A549 (cell line): Measurements from ENCODE around the gene TUBGCP2. TPM values are rescaled to one million over a fixed set of nuclear protein-coding genes. Genes with fewer than 3 reads are reported as not detected.

ENCODE experiments used
- ATAC-seq, 2 experiments: fragments of 200-7000 bp in 1 of 2; fragments of >200 bp in 1 of 2; cut with Nextera tagmentation in 1 of 2; cut with Tn5 transposase in 1 of 2; 3 replicates each; pipeline versions ENCODE4 v1.8.0 to v1.9.1; 2018 to 2020; ENCODE audit warnings: mild to moderate bottlenecking in 1 of 2, moderate library complexity in 1 of 2
- CTCF ChIA-PET: fragments of 300-600 bp; sonication (Branson Sonifier 250); formaldehyde crosslinking; extraction: SDS; loops from one replicate; lab custom pipeline; 2021; ENCODE audit warnings: antibody characterized with exemption, inconsistent platforms; lab: Yijun Ruan, JAX
- POLR2A ChIA-PET: fragments of 350-600 bp; formaldehyde crosslinking; extraction: SDS; loops from one replicate; lab custom pipeline; 2021; ENCODE audit warnings: antibody characterized with exemption, inconsistent platforms; lab: Yijun Ruan, JAX
- DNase-seq, 2 experiments: peaks; one replicate each; pipeline versions ENCODE4 v3.0.0 to v3.0.0-alpha.2; 2011 to 2016; ENCODE audit warnings: low read depth in 1 of 2, low spot score in 1 of 2
- FAIRE-seq: peaks from 2 replicates; lab custom pipeline; 2011; peaks lifted over from hg19 to GRCh38; lab: Jason Lieb, UNC
- H3K27ac ChIP-seq, 2 experiments: fragments of >200 bp; sonication (Bioruptor Twin); formaldehyde crosslinking; 3 replicates each; pipeline ENCODE4 v1.5.1; 2016 to 2017
- H3K4me1 ChIP-seq: fragments of >200 bp; sonication (Bioruptor Twin); formaldehyde crosslinking; 3 replicates; pipeline ENCODE4 v1.6.1; 2016
- H3K4me2 ChIP-seq: fragments of >200 bp; sonication (Bioruptor Twin); formaldehyde crosslinking; 3 replicates; pipeline ENCODE4 v1.6.1; 2016
- H3K4me3 ChIP-seq: fragments of >200 bp; sonication (Bioruptor Twin); formaldehyde crosslinking; 3 replicates; pipeline ENCODE4 v1.5.1; 2016
- H3K9me3 ChIP-seq: fragments of >200 bp; sonication (Bioruptor Twin); formaldehyde crosslinking; 3 replicates; pipeline ENCODE4 v1.6.1; 2016
- BHLHE40 ChIP-seq: IDR thresholded peaks from 2 replicates; pipeline ENCODE4 v1.6.1; 2012; ENCODE audit warnings: low read depth, low read length, inconsistent platforms
- CBX8 ChIP-seq: fragments of 200-600 bp; sonication (generic); IDR thresholded peaks from 2 replicates; pipeline ENCODE4 v1.6.1; 2016
- EHF ChIP-seq: fragments of 250-450 bp; sonication (Bioruptor Pico); IDR thresholded peaks from 2 replicates; pipeline ENCODE4 v1.5.0; 2020; ENCODE audit warnings: mild to moderate bottlenecking
- FOSL2 ChIP-seq, 2 experiments: fragments of 450-650 bp in 1 of 2; fragments of >200 bp in 1 of 2; sonication (Bioruptor Twin) in 1 of 2; formaldehyde crosslinking; IDR thresholded peaks; 2 replicates each; pipeline versions ENCODE4 v1.5.0 to v1.6.1; 2016 to 2020; ENCODE audit warnings: mild to moderate bottlenecking in 1 of 2, moderate library complexity in 1 of 2
- HDAC2 ChIP-seq: fragments of 200-600 bp; sonication (generic); IDR thresholded peaks from 2 replicates; pipeline ENCODE4 v1.6.1; 2016
- HOXA7 ChIP-seq: fragments of 250-450 bp; sonication (Bioruptor Pico); IDR thresholded peaks from 2 replicates; pipeline ENCODE4 v1.5.0; 2020; ENCODE audit warnings: mild to moderate bottlenecking, moderate library complexity
- JUN ChIP-seq, 2 experiments: fragments of >200 bp; sonication (Bioruptor Twin); formaldehyde crosslinking; IDR thresholded peaks; 2 replicates in 1 of 2; 3 replicates in 1 of 2; pipeline ENCODE4 v1.6.1; 2016 to 2017
- NPAS2 ChIP-seq: fragments of 250-450 bp; sonication (Bioruptor Pico); IDR thresholded peaks from 2 replicates; pipeline ENCODE4 v1.8.0; 2022; ENCODE audit warnings: mild to moderate bottlenecking, moderate library complexity, borderline replicate concordance
- POLR2AphosphoS2 ChIP-seq: conservative IDR thresholded peaks from 2 replicates; pipeline ENCODE4 v1.6.1; 2012; ENCODE audit warnings: low read length, improper control_type of control experiment, inconsistent platforms
- RARB ChIP-seq: fragments of 250-450 bp; sonication (Bioruptor Pico); IDR thresholded peaks from 2 replicates; pipeline ENCODE4 v1.8.0; 2021; ENCODE audit warnings: mild to moderate bottlenecking, moderate library complexity
- SMC3 ChIP-seq: fragments of >200 bp; sonication (Bioruptor Twin); formaldehyde crosslinking; IDR thresholded peaks from 3 replicates; pipeline ENCODE4 v1.6.1; 2018; ENCODE audit warnings: inconsistent platforms
- ZC3H11A ChIP-seq: fragments of 450-650 bp; IDR thresholded peaks from 2 replicates; pipeline ENCODE4 v1.6.1; 2014; ENCODE audit warnings: antibody characterized with exemption, mild to moderate bottlenecking
- ZNF302 ChIP-seq: fragments of 250-450 bp; sonication (Bioruptor Pico); IDR thresholded peaks from 2 replicates; pipeline ENCODE4 v1.9.0; 2021; ENCODE audit warnings: inconsistent platforms, mild to moderate bottlenecking, moderate library complexity
- ZSCAN20 ChIP-seq: fragments of 250-450 bp; sonication (Bioruptor Pico); IDR thresholded peaks from 2 replicates; pipeline ENCODE4 v1.8.0; 2022; ENCODE audit warnings: mild to moderate bottlenecking, moderate library complexity
- WGBS: methylation state at CpG from one replicate; pipeline ENCODE4 v1.1.6; 2017; ENCODE audit errors: missing lambda C conversion rate; 5-methylcytosine and 5-hydroxymethylcytosine counted together
- polyA plus RNA-seq, 4 experiments: library from polyadenylated mRNA; depleted of rRNA in 3 of 4; stranded (reverse); fragments of >200 nt; fragmentation: RNase III in 1 of 4; extraction: RNeasy Plus Mini Kit Qiagen cat#74134 plus additional on column Dnase treatment in 1 of 4; gene quantifications; 2 replicates in 3 of 4; 3 replicates in 1 of 4; pipeline ENCODE4 v1.2.3, GENCODE V29; 2011 to 2017
- TF ChIP-seq, protein P1 (sequence below): fragments of >200 bp; sonication (Bioruptor Twin); formaldehyde crosslinking; IDR thresholded peaks from 2 replicates; pipeline ENCODE4 v1.6.1; 2016
- TF ChIP-seq, protein P2 (sequence below): IDR thresholded peaks from 2 replicates; pipeline ENCODE4 v1.6.1; 2012; ENCODE audit warnings: low read depth, borderline replicate concordance
- TF ChIP-seq, protein P3 (sequence below): IDR thresholded peaks from 2 replicates; pipeline ENCODE4 v1.6.1; 2012
- TF ChIP-seq, protein P4 (sequence below): fragments of >200 bp; sonication (Bioruptor Twin); formaldehyde crosslinking; IDR thresholded peaks from 3 replicates; pipeline ENCODE4 v1.6.1; 2016

The TUBGCP2 gene
- polyA plus RNA-seq, 2 of the 4 experiments (the other 2 are of a cell fraction): 33.6 to 44.5 TPM

DNA sequence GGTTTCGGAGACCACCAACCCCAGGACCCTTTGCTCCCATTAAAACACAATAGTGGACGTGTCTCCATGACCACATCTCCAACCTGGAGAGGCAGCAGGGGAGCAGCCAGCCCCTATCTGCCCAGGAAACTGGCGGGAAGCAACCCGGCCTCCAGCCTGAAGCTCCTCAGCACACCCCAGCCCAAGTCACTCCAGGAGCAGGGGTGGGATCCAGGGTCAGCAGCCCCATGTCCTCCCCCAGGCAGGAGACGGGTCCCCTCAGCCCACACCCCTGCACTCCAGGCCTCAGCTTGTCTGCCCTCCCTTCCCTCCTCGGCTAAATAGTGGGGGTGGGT lies 32.6 kb downstream of the TUBGCP2 start:
- TF ChIP-seq RARB (CRISPR knock-in tag): no peak
- TF ChIP-seq, protein P1, sequence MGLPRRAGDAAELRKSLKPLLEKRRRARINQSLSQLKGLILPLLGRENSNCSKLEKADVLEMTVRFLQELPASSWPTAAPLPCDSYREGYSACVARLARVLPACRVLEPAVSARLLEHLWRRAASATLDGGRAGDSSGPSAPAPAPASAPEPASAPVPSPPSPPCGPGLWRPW: no peak
- no peak for FAIRE-seq
- Histone ChIP-seq H3K4me2 (no peak overlapping the region), H3K4me1 (peaks cover 4% of the 10 kb centered on the region; the same call in 1 of the 3 replicates), H3K9me3 (no peaks in the 10 kb centered on the region), H3K27ac (no peak overlapping the region), H3K4me3 (no peak overlapping the region)
- CTCF ChIA-PET: interaction anchor here (1.1 to 4.3 kb wide), 3 partner anchors 9 to 32 kb away, joined by 4 to 21 read pairs (median 4); no protein-coding TSS in a partner anchor
- POLR2A ChIA-PET: no interaction called here
- 89% methylated on average over 5 of the region's 6 CpGs for WGBS
- DNase-seq: no peak
- no peak for ATAC-seq

DNA sequence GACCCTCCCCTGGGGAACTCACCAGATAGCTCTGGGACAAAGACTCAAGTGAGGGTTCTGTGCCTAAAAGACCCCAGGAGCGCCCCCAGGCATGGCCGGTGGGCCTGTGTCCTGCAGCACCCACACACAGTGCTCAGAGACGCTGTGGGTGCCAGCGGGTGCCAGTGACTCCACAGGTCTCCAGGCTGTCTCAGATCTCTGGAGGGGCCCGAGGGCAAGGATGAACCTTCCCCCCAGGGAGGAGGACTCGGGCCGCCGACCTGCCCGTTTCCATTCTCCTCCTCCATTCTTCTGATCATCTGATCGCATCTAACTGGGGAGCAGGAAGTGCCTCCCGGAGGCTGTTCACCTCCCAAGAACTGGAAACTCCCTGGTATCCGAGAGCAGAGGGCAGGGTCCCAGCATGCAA lies 33.0 kb downstream of the TUBGCP2 start:
- CTCF ChIA-PET: interaction anchor here (1.1 to 4.3 kb wide), 5 partner anchors 8 to 132 kb away, joined by 4 to 21 read pairs (median 6); no protein-coding TSS in a partner anchor
- DNase-seq (no peak), ATAC-seq (peak in 1 of 2 experiments; percentile 7; a peak in 2 of 6 replicates), FAIRE-seq (no peak)
- no peak overlapping the region for H3K27ac ChIP-seq
- H3K4me2 ChIP-seq: no peak overlapping the region
- no peaks in the 10 kb centered on the region for H3K9me3 ChIP-seq
- WGBS: 62% methylated on average over 12 of the region's 12 CpGs
- peaks cover 4% of the 10 kb centered on the region; the same call in 1 of the 3 replicates for H3K4me1 ChIP-seq
- POLR2A ChIA-PET: no interaction called here
- no peak overlapping the region for H3K4me3 ChIP-seq
- TF ChIP-seq ZNF302 (CRISPR knock-in tag) (no peak), FOSL2 (IDR thresholded peaks at IDR 0.05) (no peak), FOSL2 (CRISPR knock-in tag; IDR thresholded peaks at IDR 0.05) (no peak), EHF (CRISPR knock-in tag) (no peak), JUN (IDR thresholded peaks at IDR 0.05) (no peak), BHLHE40 (no peak), SMC3 (no peak), HDAC2 (no peak), ZSCAN20 (no peak), POLR2AphosphoS2 (no peak), HOXA7 (CRISPR knock-in tag) (no peak), CBX8 (no peak)
- TF ChIP-seq, protein P2, sequence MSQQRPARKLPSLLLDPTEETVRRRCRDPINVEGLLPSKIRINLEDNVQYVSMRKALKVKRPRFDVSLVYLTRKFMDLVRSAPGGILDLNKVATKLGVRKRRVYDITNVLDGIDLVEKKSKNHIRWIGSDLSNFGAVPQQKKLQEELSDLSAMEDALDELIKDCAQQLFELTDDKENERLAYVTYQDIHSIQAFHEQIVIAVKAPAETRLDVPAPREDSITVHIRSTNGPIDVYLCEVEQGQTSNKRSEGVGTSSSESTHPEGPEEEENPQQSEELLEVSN: no peak
- TF ChIP-seq, protein P3, sequence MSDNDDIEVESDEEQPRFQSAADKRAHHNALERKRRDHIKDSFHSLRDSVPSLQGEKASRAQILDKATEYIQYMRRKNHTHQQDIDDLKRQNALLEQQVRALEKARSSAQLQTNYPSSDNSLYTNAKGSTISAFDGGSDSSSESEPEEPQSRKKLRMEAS: no peak
- TF ChIP-seq, protein P4, sequence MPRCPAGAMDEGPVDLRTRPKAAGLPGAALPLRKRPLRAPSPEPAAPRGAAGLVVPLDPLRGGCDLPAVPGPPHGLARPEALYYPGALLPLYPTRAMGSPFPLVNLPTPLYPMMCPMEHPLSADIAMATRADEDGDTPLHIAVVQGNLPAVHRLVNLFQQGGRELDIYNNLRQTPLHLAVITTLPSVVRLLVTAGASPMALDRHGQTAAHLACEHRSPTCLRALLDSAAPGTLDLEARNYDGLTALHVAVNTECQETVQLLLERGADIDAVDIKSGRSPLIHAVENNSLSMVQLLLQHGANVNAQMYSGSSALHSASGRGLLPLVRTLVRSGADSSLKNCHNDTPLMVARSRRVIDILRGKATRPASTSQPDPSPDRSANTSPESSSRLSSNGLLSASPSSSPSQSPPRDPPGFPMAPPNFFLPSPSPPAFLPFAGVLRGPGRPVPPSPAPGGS: no peak
- TF ChIP-seq, all 56 proteins: peak for 0

DNA sequence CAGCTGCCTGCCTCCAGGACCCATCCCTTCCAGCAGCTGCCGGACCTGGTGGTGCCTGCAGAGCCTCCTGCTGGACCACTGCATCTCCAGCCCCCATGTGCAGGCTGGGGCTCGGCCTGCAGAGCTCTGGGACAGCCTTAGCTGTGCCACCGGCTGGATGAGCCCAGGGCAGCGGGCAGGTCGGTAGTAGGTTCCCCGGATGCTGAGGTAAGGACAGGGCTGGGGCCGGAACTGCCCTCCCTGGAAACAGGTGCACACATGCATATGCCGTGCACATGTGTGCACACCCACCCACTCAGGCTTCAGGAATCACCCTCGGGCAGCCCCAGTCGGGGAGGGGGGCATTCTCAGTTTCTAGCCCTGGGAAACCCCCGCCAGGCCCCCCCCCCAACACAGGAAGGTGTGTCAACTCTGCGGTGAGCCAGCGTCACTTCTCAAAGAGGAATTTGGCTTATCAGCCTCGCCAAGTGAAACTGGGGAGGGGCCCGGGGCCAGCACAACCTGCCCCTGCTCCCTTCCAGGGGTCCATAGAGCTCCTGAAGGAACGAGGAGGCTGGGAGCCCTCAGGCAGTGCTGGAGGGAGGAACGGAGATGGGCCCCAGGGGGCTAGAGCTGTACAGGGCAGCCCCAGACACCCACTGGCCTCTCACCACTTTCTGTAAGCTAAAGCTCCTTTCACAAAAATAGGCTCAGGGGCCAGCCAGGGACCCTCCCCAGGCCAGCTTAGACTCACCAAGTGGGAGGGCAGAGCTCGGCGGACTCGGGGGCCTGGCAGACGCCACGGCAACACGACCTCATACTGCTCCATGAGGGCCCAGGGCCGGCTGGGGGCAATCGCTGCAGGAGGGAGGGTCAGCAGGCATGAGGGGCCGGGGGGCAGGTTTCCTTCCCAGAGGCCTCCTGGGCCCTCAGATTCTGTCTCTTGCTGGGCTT lies 33.7 kb downstream of the TUBGCP2 start:
- no peak overlapping the region for H3K4me2 ChIP-seq
- FAIRE-seq (no peak), DNase-seq (no peak), ATAC-seq (peak in 1 of 2 experiments; percentile 49; a peak in 3 of 6 replicates)
- CTCF ChIA-PET: interaction anchor here (1.0 to 4.3 kb wide), 6 partner anchors 9 to 131 kb away, joined by 3 to 21 read pairs (median 5); no protein-coding TSS in a partner anchor
- no peak overlapping the region for H3K27ac ChIP-seq
- POLR2A ChIA-PET: no interaction called here
- WGBS: 72% methylated on average over 21 of the region's 26 CpGs
- peaks cover 4% of the 10 kb centered on the region; the same call in 1 of the 3 replicates for H3K4me1 ChIP-seq
- no peaks in the 10 kb centered on the region for H3K9me3 ChIP-seq
- H3K4me3 ChIP-seq: no peak overlapping the region
- no peak for TF ChIP-seq NPAS2 (CRISPR knock-in tag)
- TF ChIP-seq HOXA7 (CRISPR knock-in tag): no peak
- TF ChIP-seq ZC3H11A: no peak
